VCaP (cell line): ENCODE results near the gene ARHGAP26.

Experiments used
- H3K27ac ChIP-seq: fragments of 450-650 bp; 2 replicates; pipeline ENCODE4 v1.5.1; 2017
- TF ChIP-seq, protein P1 (sequence below): fragments of 450-650 bp; conservative IDR thresholded peaks from 2 replicates; pipeline ENCODE4 v1.5.1; 2017; ENCODE audit warnings: mild to moderate bottlenecking, moderate library complexity

ARHGAP26 gene

DNA sequence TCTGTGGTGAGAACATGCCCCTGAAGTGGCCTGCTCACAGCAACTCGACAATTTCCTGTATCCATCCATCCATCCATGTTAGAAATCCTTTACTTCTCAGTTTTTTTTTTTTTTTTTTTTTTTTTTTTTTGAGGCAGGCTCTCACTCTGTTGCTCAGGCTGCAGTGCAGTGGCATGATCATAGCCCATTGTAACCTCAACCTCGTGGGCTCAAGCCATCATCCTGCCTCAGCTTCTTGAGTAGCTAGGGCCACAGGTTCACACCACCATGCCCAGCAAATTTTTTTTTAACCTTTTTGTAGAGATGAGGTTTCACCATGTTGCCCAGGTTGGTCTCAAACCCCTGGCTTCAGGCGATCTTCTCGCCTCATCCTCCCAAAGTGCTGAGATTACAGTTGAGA, 259.1 kb downstream of the ARHGAP26 start:
- TF ChIP-seq, protein P1, sequence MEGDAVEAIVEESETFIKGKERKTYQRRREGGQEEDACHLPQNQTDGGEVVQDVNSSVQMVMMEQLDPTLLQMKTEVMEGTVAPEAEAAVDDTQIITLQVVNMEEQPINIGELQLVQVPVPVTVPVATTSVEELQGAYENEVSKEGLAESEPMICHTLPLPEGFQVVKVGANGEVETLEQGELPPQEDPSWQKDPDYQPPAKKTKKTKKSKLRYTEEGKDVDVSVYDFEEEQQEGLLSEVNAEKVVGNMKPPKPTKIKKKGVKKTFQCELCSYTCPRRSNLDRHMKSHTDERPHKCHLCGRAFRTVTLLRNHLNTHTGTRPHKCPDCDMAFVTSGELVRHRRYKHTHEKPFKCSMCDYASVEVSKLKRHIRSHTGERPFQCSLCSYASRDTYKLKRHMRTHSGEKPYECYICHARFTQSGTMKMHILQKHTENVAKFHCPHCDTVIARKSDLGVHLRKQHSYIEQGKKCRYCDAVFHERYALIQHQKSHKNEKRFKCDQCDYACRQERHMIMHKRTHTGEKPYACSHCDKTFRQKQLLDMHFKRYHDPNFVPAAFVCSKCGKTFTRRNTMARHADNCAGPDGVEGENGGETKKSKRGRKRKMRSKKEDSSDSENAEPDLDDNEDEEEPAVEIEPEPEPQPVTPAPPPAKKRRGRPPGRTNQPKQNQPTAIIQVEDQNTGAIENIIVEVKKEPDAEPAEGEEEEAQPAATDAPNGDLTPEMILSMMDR: no peak
- no peak overlapping the region for H3K27ac ChIP-seq

DNA sequence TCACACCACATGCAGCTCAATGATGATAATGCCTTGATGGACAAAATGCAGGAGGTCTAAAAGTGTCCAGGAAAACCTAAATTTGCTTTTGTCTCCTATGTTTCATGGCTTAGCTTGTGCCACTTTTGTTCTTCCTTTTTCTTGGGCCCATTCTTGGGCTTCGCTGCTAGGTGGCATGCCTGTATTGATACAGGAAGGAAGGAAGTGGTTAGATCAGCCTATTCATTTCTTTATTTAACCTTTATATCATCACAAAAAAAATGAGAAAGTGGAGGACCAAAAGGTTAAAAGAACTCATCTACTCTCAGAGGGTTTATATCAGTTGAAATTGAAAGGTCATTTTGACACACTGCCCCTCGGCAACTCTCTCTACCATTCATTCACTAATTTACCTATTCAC, 260.2 kb downstream of the ARHGAP26 start:
- TF ChIP-seq, protein P1: no peak
- H3K27ac ChIP-seq: no peak overlapping the region

DNA sequence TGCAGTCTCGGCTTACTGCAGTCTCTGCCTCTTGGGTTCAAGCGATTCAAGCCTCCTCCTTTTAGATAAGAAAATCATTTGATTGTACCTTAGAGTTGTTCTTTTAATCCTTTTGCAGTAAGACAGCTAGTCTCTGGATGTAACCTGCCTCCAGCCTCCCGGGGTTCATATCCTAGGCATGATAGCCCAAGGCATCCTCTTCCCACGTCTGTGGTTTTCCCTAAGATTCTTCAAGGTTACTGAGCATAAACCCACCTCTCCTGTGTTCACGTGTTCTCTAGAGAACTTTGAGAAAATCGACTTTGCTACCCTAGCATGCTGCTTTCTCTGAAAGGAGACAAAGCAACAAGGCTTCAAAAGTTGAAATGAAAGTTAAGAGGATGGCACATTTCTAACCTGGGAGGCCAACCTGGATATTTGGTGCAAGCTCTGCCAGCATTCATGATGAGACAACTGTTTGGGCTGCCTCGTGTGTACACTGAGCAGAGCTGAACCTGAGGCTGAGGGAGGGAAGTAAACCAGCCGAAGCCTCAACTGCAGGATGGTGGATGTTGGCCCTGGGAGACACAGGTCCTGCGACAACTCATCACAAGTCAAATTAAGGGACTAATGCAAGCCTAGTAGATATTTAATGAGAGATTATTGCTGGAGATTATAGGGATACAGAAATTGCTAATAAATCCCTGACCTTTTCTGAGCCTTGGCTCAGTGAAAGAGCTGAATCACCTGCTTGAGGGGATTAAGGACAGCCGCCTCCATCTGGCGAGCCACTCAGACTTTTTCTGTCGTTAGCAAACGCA, 261.8 kb downstream of the ARHGAP26 start:
- TF ChIP-seq, protein P1: no peak
- no peak overlapping the region; the same call in 1 of the 2 replicates for H3K27ac ChIP-seq

DNA sequence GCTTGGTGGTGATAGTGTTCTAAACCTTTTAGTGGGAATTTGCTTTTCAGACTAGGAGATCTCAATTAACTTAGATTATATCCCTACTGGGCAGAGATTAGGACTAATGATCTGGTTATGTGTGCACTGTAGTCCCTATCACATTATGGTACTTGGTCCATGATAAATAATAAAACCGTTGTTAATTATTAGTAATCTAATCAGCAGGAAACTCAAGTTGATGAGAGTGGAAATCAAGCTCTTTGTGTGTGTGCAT, 262.3 kb downstream of the ARHGAP26 start:
- TF ChIP-seq, protein P1: no peak
- no peak overlapping the region; the same call in 1 of the 2 replicates for H3K27ac ChIP-seq

DNA sequence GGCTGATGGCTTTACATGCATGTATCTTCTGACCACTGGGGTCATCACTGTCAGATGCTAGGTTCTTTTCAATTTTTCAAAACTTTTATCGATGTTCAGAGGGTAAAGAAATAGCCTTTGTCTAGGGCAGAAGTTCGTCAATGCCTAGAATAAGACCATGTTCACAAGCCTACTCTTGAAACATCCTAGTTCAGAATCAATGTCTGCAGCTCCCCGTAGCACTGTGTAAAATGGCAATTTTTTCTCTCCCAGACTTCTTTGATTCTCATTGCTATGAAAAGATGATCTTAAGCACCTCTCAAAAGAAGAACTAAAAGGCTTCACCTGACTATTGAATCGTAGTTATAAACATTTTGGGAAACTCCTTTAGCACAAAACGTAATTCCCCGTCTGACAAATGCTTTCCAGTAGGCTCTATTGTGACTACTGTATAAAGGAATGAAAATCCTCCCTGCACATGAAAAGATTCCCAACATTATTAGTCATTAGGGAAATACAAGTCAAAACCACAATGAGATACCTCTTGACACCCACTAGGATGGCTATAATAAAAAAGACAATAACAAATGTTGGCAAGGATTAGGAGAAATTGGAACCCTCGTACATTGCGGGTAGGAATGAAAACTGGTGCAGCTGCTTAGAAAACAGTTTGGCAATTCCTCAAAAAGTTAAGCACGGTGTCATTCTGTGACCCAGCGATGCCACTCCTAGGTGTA, 263.5 kb downstream of the ARHGAP26 start:
- no peak overlapping the region for H3K27ac ChIP-seq
- TF ChIP-seq, protein P1: no peak

DNA sequence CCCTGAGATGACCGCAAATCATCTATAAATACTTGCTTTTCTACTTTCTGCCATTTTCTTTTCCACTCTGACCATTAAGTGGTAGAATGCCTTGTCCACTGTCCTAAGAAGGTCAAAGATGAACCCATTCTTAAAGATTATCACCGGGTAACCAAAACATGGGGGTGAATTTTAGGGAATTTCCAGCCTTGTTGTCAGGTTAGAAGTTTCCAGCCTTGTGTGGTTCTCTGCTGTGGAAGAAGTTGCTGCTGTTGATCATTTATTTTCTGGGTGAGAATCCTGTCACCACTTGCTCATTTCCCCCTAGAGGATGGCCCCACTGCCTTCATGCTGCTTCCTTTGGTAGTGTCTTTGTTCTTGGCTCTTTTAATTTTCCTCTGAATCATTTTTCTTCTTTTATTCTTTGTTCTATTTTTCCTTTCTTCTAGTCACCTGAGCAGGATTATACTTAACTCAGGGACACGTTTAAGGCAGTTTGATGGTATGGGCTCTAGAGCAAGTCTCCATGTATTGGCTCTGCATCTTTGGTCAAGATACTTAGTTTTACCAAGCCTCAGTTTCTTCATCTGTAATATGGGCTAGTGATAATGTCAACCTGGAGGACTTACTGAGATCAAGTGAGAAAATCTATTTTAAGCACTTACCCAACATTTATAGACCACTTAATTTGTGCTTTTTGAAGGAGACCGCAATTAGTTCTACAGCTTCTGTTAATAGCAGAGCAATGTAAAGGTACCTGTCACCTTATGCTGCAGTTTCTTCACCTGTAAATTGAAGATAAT, 266.2 kb downstream of the ARHGAP26 start:
- TF ChIP-seq, protein P1: no peak
- no peak overlapping the region for H3K27ac ChIP-seq

DNA sequence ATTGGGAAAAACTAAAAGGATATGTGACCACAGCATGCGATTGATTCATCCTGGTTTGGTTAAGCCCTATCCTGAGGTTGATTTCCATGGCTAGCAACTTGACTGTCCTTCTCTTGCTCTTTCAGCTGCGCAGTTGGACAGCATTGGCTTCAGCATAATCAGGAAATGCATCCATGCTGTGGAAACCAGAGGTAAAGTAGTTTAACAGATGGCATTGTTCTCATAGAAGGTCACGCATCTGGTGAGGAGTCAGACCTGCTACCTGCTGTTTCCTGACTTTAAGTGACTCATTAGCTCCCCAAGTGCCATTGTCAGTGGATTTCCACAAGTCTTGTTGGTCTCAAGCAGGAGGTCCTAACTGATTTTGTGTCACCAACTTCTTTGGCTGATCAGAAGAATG, 266.9 kb downstream of the ARHGAP26 start:
- TF ChIP-seq, protein P1: no peak
- no peak overlapping the region for H3K27ac ChIP-seq
